Common myeloid progenitor, CD34-positive (primary cell): Measurements from ENCODE around the gene PANX2.
A peak's percentile ranks its signal among the peaks of the same experiment; 100 is the strongest.

Source experiments
- CTCF ChIA-PET: fragments of 350-600 bp; sonication (Branson Sonifier 250); formaldehyde crosslinking; loops from one replicate; lab custom pipeline; 2021; ENCODE audit warnings: antibody characterized with exemption; lab: Charles Lee
- POLR2A ChIA-PET: fragments of 350-600 bp; sonication (Branson Sonifier 250); formaldehyde crosslinking; loops from one replicate; lab custom pipeline; 2021; ENCODE audit warnings: antibody characterized with exemption; lab: Charles Lee
- DNase-seq, 3 donors: peaks; one replicate each; pipeline versions ENCODE4 v3.0.0 to v3.0.0-alpha.2; 2013
- H3K27ac ChIP-seq, 2 experiments: 1 replicate in 1 of 2; 2 replicates in 1 of 2; pipeline ENCODE4 v1.7.0; 2013; ENCODE audit warnings: inconsistent platforms in 2 of 2, low read length in 2 of 2, mild to moderate bottlenecking in 2 of 2, low read depth in 1 of 2, moderate library complexity in 1 of 2; ENCODE audit not compliant: severe bottlenecking in 2 of 2, insufficient read depth in 1 of 2, poor library complexity in 1 of 2
- H3K27me3 ChIP-seq, 5 experiments: replicated peaks in 2 of 5; 1 replicate in 3 of 5; 2 replicates in 2 of 5; pipeline versions ENCODE4 v1.6.1 to v1.7.0; 2013; ENCODE audit warnings: low read length in 4 of 5, mild to moderate bottlenecking in 2 of 5, moderate library complexity in 2 of 5, inconsistent platforms in 1 of 5; ENCODE audit not compliant: insufficient read depth in 5 of 5, control insufficient read depth in 4 of 5
- H3K36me3 ChIP-seq, 4 experiments: 1 replicate in 2 of 4; 2 replicates in 2 of 4; pipeline versions ENCODE4 v1.6.1 to v1.7.0; 2013; ENCODE audit warnings: low read length in 3 of 4, control low read depth in 1 of 4, mild to moderate bottlenecking in 1 of 4; ENCODE audit not compliant: control insufficient read depth in 4 of 4, insufficient read depth in 4 of 4
- H3K4me1 ChIP-seq, 4 experiments: 1 replicate in 3 of 4; 2 replicates in 1 of 4; pipeline versions ENCODE4 v1.6.1 to v1.7.1; 2013; ENCODE audit warnings: low read length in 3 of 4, mild to moderate bottlenecking in 3 of 4, control low read depth in 1 of 4, inconsistent platforms in 1 of 4, moderate library complexity in 1 of 4; ENCODE audit not compliant: control insufficient read depth in 4 of 4, insufficient read depth in 4 of 4; ENCODE audit errors: control extremely low read depth in 1 of 4
- H3K4me3 ChIP-seq, 7 experiments: 1 replicate in 4 of 7; 2 replicates in 3 of 7; pipeline versions ENCODE4 v1.5.1 to v1.7.0; 2013; ENCODE audit warnings: mild to moderate bottlenecking in 7 of 7, low read length in 6 of 7, moderate library complexity in 6 of 7, inconsistent platforms in 2 of 7, low read depth in 2 of 7, control low read depth in 1 of 7; ENCODE audit not compliant: insufficient read depth in 4 of 7, control insufficient read depth in 1 of 7; ENCODE audit errors: extremely low read depth in 1 of 7
- H3K9me3 ChIP-seq, 5 experiments: 1 replicate in 4 of 5; 2 replicates in 1 of 5; pipeline versions ENCODE4 v1.6.1 to v1.7.1; 2013; ENCODE audit warnings: low read length in 4 of 5, mild to moderate bottlenecking in 2 of 5, inconsistent platforms in 1 of 5, low read depth in 1 of 5, moderate library complexity in 1 of 5; ENCODE audit not compliant: control insufficient read depth in 4 of 5, insufficient read depth in 2 of 5; ENCODE audit errors: control extremely low read depth in 1 of 5
- WGBS: methylation state at CpG from one replicate; pipeline ENCODE4 v1.1.5; 2013; ENCODE audit not compliant: insufficient coverage; 5-methylcytosine and 5-hydroxymethylcytosine counted together

Gene PANX2

DNA sequence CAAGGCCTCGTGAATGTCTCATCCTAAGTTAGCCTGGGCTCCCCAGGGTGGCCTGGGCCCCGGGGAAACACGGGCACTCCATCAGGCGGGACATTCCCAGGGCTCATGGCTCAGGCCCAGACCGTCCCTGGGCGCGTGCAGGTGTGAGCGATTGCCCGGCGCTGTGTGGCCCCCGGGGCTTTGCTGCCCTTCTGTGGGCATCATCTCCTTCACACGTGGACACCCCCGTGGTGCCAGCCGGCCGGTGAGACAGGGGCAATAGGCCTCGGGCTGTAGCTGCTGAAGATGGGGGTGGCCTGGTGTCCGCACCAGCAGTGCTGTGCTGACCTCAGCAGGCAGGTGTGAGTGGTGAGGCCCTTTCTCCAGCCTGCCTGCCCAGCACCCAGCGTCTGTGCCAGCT is 25.7 kb downstream of the PANX2 start:
- CTCF ChIA-PET: interaction anchor here (1.2 kb wide), 1 partner anchor 54 kb away, joined by 3 read pairs; no protein-coding TSS in a partner anchor
- POLR2A ChIA-PET: interaction anchor here (0.6 kb wide), 1 partner anchor 31 kb away, joined by 6 read pairs; no protein-coding TSS in a partner anchor
- peaks cover 0 to 41% (median 34%) of the 10 kb centered on the region in 4 experiments for H3K4me1 ChIP-seq

DNA sequence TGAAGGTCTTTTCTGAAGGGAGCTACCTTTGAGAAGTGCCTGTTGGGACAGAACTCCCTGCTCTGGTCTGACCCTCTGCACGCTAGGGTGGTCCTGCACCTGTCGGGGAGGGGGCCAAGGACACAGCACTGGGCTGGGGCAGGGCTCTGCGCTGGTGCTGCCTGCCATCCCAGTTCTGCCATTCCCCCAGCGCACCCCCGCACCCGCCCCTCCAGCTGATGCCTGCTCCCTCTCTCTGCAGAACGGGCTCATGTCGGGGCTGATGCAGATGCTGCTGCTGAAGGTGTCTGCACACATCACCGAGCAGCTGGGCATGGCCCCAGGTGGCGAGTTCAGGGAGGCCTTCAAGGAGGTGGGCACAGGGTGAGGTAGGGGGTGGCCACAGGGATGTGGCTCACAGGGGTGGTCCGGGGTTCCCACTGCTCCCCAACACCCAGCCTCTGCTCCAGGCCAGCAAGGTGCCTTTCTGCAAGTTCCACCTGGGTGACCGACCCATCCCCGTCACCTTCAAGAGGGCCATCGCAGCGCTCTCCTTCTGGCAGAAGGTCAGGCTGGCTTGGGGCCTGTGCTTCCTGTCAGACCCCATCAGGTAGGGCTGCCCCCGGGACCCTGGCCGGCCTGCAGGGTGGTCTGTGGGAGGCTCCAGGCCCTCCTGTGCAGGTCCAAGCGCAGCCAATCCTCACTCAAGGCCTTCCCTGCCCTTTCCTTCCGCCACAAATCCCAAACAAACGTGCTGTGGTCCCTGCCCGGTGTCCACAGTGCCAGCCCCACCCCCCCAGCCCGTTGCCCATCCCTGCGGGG is 26.7 kb downstream of the PANX2 start:
- no peak overlapping the region for H3K4me3 ChIP-seq
- H3K9me3 ChIP-seq: no peaks in the 10 kb centered on the region
- WGBS: 96% methylated on average over 18 of the region's 23 CpGs
- CTCF ChIA-PET: no interaction called here
- peaks cover 2 to 64% (median 30%) of the 10 kb centered on the region in 4 experiments for H3K36me3 ChIP-seq
- POLR2A ChIA-PET: no interaction called here
- peaks cover 0 to 40% (median 33%) of the 10 kb centered on the region in 4 experiments for H3K4me1 ChIP-seq
- no peaks in the 10 kb centered on the region for H3K27me3 ChIP-seq
- no peak for DNase-seq
- no peak overlapping the region for H3K27ac ChIP-seq

More for the DNA sequence above, 25.7 kb downstream of the PANX2 start:
- peaks cover 2 to 64% (median 30%) of the 10 kb centered on the region in 4 experiments for H3K36me3 ChIP-seq
- no peaks in the 10 kb centered on the region for H3K9me3 ChIP-seq
- DNase-seq: no peak
- no peaks in the 10 kb centered on the region for H3K27me3 ChIP-seq
- over 99% methylated on average over 18 of the region's 18 CpGs for whole genome bisulfite sequencing
- no peak overlapping the region for H3K4me3 ChIP-seq
- no peak overlapping the region for H3K27ac ChIP-seq

DNA sequence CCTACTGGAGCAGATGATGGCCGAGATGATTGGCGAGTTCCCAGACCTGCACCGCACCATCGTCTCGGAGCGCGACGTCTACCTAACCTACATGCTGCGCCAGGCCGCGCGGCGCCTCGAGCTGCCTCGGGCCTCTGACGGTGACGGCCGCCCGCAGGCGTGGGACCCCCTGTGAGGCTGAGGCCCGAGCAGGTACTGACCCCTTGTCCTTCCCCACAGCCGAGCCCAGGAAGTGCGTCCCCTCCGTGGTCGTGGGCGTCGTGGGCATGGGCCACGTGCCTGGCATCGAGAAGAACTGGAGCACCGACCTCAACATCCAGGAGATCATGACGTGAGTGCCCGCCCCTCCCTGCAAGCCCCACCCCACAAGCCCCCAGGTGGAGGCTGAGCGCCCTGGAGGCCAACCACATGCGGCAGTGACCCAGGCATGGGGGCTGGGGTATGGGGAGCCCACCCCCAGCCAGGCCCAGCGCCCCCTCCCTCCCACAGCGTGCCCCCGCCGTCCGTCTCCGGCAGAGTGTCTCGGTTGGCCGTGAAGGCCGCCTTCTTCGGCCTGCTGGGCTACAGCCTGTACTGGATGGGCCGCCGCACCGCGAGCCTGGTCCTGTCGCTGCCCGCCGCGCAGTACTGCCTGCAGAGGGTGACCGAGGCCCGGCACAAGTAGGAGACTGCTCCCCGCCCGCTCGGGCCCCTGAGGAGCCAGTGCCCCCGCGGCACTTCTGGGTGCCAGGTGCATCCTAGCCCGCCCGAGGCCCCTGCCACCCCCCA is 27.5 kb downstream of the PANX2 start:
- ChIA-PET CTCF (no interaction called here), POLR2A (interaction anchor here (0.6 to 1.0 kb wide), 2 partner anchors 7 to 8 kb away, joined by 3 to 4 read pairs; no protein-coding TSS in a partner anchor)
- DNase-seq: no peak
- Histone ChIP-seq H3K4me1 (peaks cover 0 to 33% (median 27%) of the 10 kb centered on the region in 4 experiments), H3K27me3 (no peaks in the 10 kb centered on the region), H3K4me3 (no peak overlapping the region), H3K9me3 (no peaks in the 10 kb centered on the region), H3K36me3 (peaks cover 2 to 62% (median 30%) of the 10 kb centered on the region in 4 experiments), H3K27ac (no peak overlapping the region)
- 98% methylated on average over 50 of the region's 61 CpGs for WGBS

DNA sequence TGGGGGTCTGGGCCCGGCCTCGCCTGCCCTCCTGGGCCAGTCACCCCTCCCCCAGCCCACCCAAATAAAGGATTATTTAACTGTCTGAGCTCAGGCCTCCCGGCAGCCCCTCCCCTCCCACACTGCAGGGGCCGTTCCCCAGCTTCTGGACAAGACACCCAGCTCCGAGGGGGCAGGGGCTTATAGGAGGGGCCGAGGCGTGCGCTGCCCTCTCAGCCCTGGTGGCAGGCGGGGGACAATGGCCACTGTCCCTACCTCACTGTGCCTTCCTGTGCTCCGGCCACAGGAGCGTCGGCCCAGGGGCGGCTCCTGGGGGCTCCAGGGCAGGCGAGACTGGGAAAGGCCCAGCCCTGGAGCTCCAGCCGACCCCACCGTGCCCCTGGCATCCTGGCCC is 28.1 kb downstream of the PANX2 start:
- POLR2A ChIA-PET: interaction anchor here (0.6 to 1.0 kb wide), 2 partner anchors 8 to 9 kb away, joined by 3 to 4 read pairs; no protein-coding TSS in a partner anchor
- Histone ChIP-seq H3K27ac (no peak overlapping the region), H3K36me3 (peaks cover 2 to 62% (median 33%) of the 10 kb centered on the region in 4 experiments), H3K9me3 (no peaks in the 10 kb centered on the region), H3K4me1 (peaks cover 0 to 28% (median 22%) of the 10 kb centered on the region in 4 experiments), H3K4me3 (no peak overlapping the region), H3K27me3 (no peaks in the 10 kb centered on the region)
- WGBS: 92% methylated on average over 13 of the region's 16 CpGs
- no peak for DNase-seq
- CTCF ChIA-PET: no interaction called here

DNA sequence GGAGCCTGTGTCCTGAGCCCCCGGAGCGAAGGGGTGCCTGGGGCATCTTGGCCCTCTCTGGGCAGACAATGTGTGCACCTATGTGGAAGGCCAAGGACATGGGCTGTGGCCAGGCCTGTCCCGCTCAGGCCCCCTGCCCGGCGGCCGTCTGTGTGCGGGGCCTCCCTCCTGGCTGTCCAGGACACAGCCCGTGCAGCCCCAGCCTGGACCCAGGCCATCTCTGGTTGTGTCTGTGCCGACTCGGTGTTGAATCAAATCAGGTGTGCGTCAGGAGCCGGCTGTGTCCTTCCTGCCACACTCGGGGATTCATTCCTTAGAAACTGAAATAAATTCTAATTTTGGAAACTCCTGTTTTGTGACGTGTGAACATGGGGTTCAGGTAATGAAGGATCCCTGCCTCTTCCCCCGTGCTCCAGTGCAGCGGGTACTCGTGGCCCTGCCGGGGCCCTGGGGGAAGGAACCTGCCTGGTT is 28.8 kb downstream of the PANX2 start:
- H3K36me3 ChIP-seq: peaks cover 2 to 60% (median 30%) of the 10 kb centered on the region in 4 experiments
- ChIA-PET CTCF (interaction anchor here (0.7 kb wide), 1 partner anchor 8 kb away, joined by 3 read pairs; no protein-coding TSS in a partner anchor), POLR2A (interaction anchor here (4.9 kb wide), 1 partner anchor 8 kb away, joined by 55 read pairs; no protein-coding TSS in a partner anchor)
- H3K4me1 ChIP-seq: peaks cover 0 to 24% (median 21%) of the 10 kb centered on the region in 4 experiments
- no peak overlapping the region for H3K27ac ChIP-seq
- 96% methylated on average over 15 of the region's 18 CpGs for WGBS
- no peaks in the 10 kb centered on the region for H3K27me3 ChIP-seq
- DNase-seq: no peak
- H3K4me3 ChIP-seq: peak overlapping the region in 1 of 7 experiments; percentile 62
- no peaks in the 10 kb centered on the region for H3K9me3 ChIP-seq

DNA sequence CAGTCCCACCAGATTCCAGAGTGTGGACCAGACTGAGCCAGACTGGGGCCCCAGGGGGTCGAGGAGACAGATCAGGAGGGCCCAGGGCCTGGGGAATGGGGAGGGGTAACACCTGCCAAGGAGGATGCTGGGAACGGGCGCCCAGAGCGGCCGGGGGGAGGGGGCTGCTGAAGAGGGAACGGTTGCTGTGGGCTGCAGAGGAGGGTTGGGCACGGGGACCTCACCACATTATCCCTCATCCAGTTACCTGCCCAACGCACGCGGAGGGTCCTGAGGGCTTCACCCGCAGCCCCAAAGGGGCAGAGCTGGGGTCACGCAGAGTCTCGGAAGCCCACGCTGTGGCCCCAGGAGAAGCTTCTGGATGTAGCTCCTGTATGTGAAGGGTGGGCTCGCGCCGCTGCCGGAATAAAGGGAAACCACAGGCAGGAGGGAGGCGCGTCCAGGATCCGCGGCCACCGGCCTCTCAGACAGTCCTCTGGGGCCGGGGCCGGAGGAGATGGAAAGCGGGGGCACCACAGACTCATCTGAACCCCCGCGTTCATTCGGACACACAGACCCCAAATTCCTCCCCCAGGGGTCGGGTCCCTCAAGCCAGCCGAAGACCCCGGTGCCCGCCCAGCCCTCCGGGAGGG is 29.4 kb downstream of the PANX2 start:
- DNase-seq: peak in 1 of 3 donors; percentile 40
- 3% methylated on average over 27 of the region's 34 CpGs for WGBS
- H3K9me3 ChIP-seq: no peaks in the 10 kb centered on the region
- H3K27ac ChIP-seq: peak overlapping the region; percentile 25 to 58
- peaks cover 0 to 31% (median 23%) of the 10 kb centered on the region in 4 experiments for H3K4me1 ChIP-seq
- peaks cover 2 to 55% (median 26%) of the 10 kb centered on the region in 4 experiments for H3K36me3 ChIP-seq
- H3K27me3 ChIP-seq: no peaks in the 10 kb centered on the region
- ChIA-PET POLR2A (interaction anchor here (4.9 kb wide), 1 partner anchor 9 kb away, joined by 55 read pairs; no protein-coding TSS in a partner anchor), CTCF (interaction anchor here (0.7 kb wide), 1 partner anchor 9 kb away, joined by 3 read pairs; no protein-coding TSS in a partner anchor)
- H3K4me3 ChIP-seq: peak overlapping the region; percentile 23 to 81 (median 63)
